ENCODE data around the gene FRYL. TPM values are rescaled to one million over a fixed set of nuclear protein-coding genes. Genes with fewer than 3 reads are reported as not detected.

Gene FRYL
- total RNA-seq, 2 experiments from 2014 or later, result 85.4 to 88.5 TPM

DNA sequence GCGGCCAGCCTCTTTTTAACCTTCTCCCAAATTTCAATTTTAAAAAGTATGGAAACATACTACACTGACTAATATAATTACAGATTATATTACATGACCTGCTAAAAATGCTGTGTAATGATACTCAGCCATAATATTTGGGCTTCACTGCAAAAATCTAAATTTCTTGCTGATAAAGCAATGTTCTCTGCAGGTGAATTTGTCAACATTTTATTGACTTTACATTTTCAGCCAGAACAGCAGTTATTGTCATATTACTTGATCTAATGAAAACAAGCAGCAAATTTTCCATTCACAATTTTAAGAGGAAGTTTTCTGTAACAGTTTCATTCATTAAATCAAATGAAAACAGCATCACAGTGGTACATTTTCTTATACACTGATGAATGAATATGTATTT, 91.1 kb downstream of the FRYL start:
- Histone ChIP-seq H3K36me3 (ENCODE audit: insufficient read depth, low read length) (no peaks in the 10 kb centered on the region), H3K27ac (ENCODE audit: low read depth, low read length, poor library complexity, severe bottlenecking) (no peak overlapping the region), H3K9me3 (ENCODE audit: low read length) (no peaks in the 10 kb centered on the region), H2AFZ (ENCODE audit: low read length) (no peak overlapping the region), H3K4me1 (ENCODE audit: insufficient read depth, low read length, poor library complexity, severe bottlenecking) (peaks cover 9% of the 10 kb centered on the region), H3K79me2 (ENCODE audit: insufficient read depth, low read depth, low read length) (peaks cover 53% of the 10 kb centered on the region; the same call in 1 of the 2 replicates), H4K20me1 (ENCODE audit: insufficient read depth, low read length) (peaks cover 17% of the 10 kb centered on the region), H3K4me3 (ENCODE audit: low read depth, low read length, poor library complexity, severe bottlenecking) (no peak overlapping the region), H3K4me2 (ENCODE audit: low read length) (no peak overlapping the region), H3K9me2 (ENCODE audit: insufficient read depth, low read length) (no peaks in the 10 kb centered on the region)
- BruUV-seq (replicated peaks), result no TSS peak
- ChIA-PET CTCF (ENCODE audit: unreplicated experiment) (no interaction called here), POLR2A (no interaction called here)
- DNase-seq (ENCODE audit: low spot score), result no peak
- intact Hi-C loops (cut with micrococcal nuclease; ENCODE audit: unreplicated experiment), result no loop called here
- no peak for TF ChIP-seq EZH2phosphoT487 (IDR thresholded peaks at IDR 0.05; ENCODE audit: borderline replicate concordance, low read depth, low read length)
- TF ChIP-seq, protein P1, sequence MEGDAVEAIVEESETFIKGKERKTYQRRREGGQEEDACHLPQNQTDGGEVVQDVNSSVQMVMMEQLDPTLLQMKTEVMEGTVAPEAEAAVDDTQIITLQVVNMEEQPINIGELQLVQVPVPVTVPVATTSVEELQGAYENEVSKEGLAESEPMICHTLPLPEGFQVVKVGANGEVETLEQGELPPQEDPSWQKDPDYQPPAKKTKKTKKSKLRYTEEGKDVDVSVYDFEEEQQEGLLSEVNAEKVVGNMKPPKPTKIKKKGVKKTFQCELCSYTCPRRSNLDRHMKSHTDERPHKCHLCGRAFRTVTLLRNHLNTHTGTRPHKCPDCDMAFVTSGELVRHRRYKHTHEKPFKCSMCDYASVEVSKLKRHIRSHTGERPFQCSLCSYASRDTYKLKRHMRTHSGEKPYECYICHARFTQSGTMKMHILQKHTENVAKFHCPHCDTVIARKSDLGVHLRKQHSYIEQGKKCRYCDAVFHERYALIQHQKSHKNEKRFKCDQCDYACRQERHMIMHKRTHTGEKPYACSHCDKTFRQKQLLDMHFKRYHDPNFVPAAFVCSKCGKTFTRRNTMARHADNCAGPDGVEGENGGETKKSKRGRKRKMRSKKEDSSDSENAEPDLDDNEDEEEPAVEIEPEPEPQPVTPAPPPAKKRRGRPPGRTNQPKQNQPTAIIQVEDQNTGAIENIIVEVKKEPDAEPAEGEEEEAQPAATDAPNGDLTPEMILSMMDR (conservative IDR thresholded peaks at IDR 0.05; ENCODE audit: low read length), result no peak

DNA sequence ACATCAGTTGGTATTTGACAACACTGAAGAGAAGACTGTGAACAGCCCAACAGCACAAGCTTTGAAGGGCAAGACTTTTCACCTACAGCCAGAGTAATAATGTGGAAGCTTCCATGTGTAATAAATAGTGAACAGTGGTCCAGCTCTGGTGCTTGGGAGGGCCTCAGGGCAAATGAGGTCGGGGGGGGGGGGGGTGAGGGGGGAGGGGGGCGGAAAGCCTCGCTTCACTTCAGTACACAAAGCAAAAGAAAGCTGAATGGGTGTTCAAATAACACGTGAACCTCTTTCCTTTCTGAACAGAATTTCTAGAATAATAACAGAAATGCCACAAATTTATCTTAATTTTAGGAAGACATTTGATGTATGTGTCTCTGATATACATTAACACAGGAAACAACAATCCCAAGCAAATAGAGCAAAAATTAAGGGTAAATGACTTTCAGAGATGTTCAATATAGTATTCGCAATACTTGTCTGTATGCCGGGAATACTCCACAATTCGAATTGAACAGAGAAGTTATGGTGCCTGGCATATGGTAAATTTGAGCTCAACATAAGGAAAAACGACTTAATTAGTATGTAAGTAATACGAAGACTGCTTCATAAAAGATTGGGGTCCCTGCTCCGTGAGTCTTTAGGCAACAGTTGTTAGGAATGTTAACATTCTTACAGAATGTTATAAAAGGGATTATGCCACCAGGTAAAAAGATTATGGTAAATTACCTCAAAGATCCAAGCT, 92.6 kb downstream of the FRYL start:
- TF ChIP-seq, protein P1 (conservative IDR thresholded peaks at IDR 0.05; ENCODE audit: low read length), result no peak
- TF ChIP-seq EZH2phosphoT487 (IDR thresholded peaks at IDR 0.05; ENCODE audit: borderline replicate concordance, low read depth, low read length), result no peak
- CTCF ChIA-PET (ENCODE audit: unreplicated experiment), result no interaction called here
- intact Hi-C loops (cut with micrococcal nuclease; ENCODE audit: unreplicated experiment), result no loop called here
- Histone ChIP-seq H3K27ac (ENCODE audit: low read depth, low read length, poor library complexity, severe bottlenecking) (no peak overlapping the region), H2AFZ (ENCODE audit: low read length) (no peak overlapping the region), H3K4me3 (ENCODE audit: low read depth, low read length, poor library complexity, severe bottlenecking) (no peak overlapping the region), H3K9me3 (ENCODE audit: low read length) (no peaks in the 10 kb centered on the region), H4K20me1 (ENCODE audit: insufficient read depth, low read length) (peaks cover 22% of the 10 kb centered on the region), H3K4me1 (ENCODE audit: insufficient read depth, low read length, poor library complexity, severe bottlenecking) (peaks cover 9% of the 10 kb centered on the region), H3K79me2 (ENCODE audit: insufficient read depth, low read depth, low read length) (peaks cover 45% of the 10 kb centered on the region; the same call in 1 of the 2 replicates), H3K9me2 (ENCODE audit: insufficient read depth, low read length) (no peaks in the 10 kb centered on the region), H3K4me2 (ENCODE audit: low read length) (no peak overlapping the region), H3K36me3 (ENCODE audit: insufficient read depth, low read length) (peaks cover 5% of the 10 kb centered on the region; the same call in 1 of the 2 replicates)
- POLR2A ChIA-PET, result interaction anchor here (0.6 kb wide), 1 partner anchor 1144 kb away, joined by 4 read pairs; no protein-coding TSS in a partner anchor
- BruUV-seq (replicated peaks), result no TSS peak
- no peak for DNase-seq (ENCODE audit: low spot score)

DNA sequence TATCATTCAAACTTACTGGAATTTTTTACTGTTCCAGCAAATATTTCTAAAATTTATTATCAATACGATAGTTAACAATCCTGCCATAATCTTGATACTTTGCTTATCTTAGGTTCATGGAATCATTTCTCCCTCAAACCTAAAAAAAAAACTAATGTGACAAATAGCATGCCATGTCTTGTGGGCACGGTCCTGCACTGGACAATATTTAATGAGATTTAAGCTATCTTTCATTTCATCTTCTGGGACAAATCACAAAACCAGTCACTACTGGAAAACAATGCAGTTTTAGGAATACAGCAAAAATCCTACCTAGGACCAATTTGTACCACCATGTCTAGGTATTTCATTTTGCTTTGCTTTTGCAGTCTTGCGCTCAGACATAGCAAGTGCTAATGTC, 93.7 kb downstream of the FRYL start:
- H2AFZ ChIP-seq (ENCODE audit: low read length), result no peak overlapping the region
- peaks cover 43% of the 10 kb centered on the region; the same call in 1 of the 2 replicates for H3K79me2 ChIP-seq (ENCODE audit: insufficient read depth, low read depth, low read length)
- H3K36me3 ChIP-seq (ENCODE audit: insufficient read depth, low read length), result peaks cover 5% of the 10 kb centered on the region; the same call in 1 of the 2 replicates
- ChIA-PET CTCF (ENCODE audit: unreplicated experiment) (no interaction called here), POLR2A (no interaction called here)
- H3K27ac ChIP-seq (ENCODE audit: low read depth, low read length, poor library complexity, severe bottlenecking), result no peak overlapping the region
- H3K9me3 ChIP-seq (ENCODE audit: low read length), result no peaks in the 10 kb centered on the region
- H3K4me3 ChIP-seq (ENCODE audit: low read depth, low read length, poor library complexity, severe bottlenecking), result no peak overlapping the region
- H4K20me1 ChIP-seq (ENCODE audit: insufficient read depth, low read length), result peaks cover 22% of the 10 kb centered on the region
- DNase-seq (ENCODE audit: low spot score), result no peak
- BruUV-seq (replicated peaks), result no TSS peak
- no peak overlapping the region for H3K4me2 ChIP-seq (ENCODE audit: low read length)
- intact Hi-C loops (cut with micrococcal nuclease; ENCODE audit: unreplicated experiment), result no loop called here
- no peaks in the 10 kb centered on the region for H3K9me2 ChIP-seq (ENCODE audit: insufficient read depth, low read length)
- peaks cover 9% of the 10 kb centered on the region for H3K4me1 ChIP-seq (ENCODE audit: insufficient read depth, low read length, poor library complexity, severe bottlenecking)
- TF ChIP-seq, protein P1 (conservative IDR thresholded peaks at IDR 0.05; ENCODE audit: low read length), result no peak
- no peak for TF ChIP-seq EZH2phosphoT487 (IDR thresholded peaks at IDR 0.05; ENCODE audit: borderline replicate concordance, low read depth, low read length)

Data from OCI-LY7 (cell line).